Measurements from ENCODE around the gene APBA2. TPM values are rescaled to one million over a fixed set of nuclear protein-coding genes. Genes with fewer than 3 reads are reported as not detected.

The APBA2 gene
- polyA plus RNA-seq, 2 of the 4 experiments (the other 2 are of a cell fraction) = 11.4 to 12.6 TPM

DNA sequence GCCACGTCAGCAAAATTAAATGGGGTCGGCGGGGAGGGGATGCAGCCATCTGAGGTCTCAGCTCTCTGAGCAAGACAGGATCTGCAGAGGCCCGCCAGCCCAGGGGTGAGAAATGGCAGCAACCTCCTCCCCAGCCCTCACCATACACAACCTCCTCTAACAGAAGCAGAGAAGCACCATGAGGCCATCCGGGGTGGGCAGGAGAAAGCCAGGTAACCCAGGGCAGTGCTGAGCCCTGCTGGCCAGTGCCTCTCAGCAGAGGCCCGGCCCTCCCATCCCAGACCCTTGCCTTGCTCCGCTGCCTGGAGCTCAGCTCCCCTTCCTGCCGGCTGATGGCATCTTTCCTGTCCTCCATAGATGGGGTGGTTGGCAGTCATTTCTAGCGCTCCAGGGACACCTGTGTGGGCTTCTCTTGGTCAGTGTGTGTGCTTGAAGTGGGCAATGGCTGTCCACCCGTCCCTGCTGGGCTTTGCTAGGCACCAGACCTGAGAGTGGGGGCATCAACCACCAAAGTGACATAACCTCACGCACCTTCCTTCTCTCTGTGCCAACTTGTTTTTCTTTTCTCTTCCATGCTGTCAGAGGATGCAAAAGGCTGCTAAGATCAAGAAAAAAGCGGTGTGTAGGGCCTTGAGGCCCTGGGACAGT, 208.0 kb downstream of the APBA2 start:
- Histone ChIP-seq H3K4me1 (no peaks in the 10 kb centered on the region), H3K4me2 (no peak overlapping the region), H3K9me3 (no peaks in the 10 kb centered on the region), H3K27ac (no peak overlapping the region), H3K4me3 (no peak overlapping the region)
- DNase-seq (ENCODE audit: low read depth in 1 of 2, low spot score in 1 of 2) (no peak), ATAC-seq (0 out of 6 replicates have a peak, but pooled peaks of 1 of the 2 experiments have one; percentile 21), FAIRE-seq (no peak)
- TF ChIP-seq EHF (CRISPR knock-in tag; IDR thresholded peaks at IDR 0.05) (no peak), FOSB (CRISPR knock-in tag; IDR thresholded peaks at IDR 0.05) (no peak)
- CTCF ChIA-PET = interaction anchor here (0.7 to 20.0 kb wide), 3 partner anchors 12 to 837 kb away, joined by 3 to 228 read pairs (median 50); no protein-coding TSS in a partner anchor
- 87% methylated on average over 12 of the region's 12 CpGs for WGBS (ENCODE audit: missing lambda C conversion rate)
- POLR2A ChIA-PET = no interaction called here

DNA sequence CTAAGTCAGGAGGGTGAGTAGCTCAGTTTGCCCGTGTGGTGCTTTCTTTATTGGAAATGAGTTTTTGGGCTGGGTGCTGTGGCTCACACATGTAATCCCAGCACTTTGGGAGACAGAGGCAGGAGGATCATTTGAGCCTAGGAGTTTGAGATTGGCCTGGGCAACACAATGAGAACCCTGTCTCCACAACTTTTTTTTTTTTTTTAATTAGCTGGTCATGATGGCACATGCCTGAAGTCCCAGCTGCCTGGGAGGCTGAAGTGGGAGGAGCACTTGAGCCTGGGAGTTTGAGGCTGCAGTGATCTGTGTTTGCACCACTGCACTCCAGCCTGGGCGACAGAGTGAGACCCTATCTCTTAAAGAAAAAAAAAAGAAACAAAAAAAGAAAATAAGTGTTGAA, 208.9 kb downstream of the APBA2 start:
- DNase-seq (ENCODE audit: low read depth in 1 of 2, low spot score in 1 of 2) = no peak
- ChIA-PET POLR2A (no interaction called here), CTCF (interaction anchor here (0.7 to 20.0 kb wide), 3 partner anchors 12 to 838 kb away, joined by 3 to 228 read pairs (median 3); no protein-coding TSS in a partner anchor)
- WGBS (ENCODE audit: missing lambda C conversion rate) = 61% methylated on average over 2 of the region's 2 CpGs
- Histone ChIP-seq H3K4me2 (no peak overlapping the region), H3K4me1 (no peaks in the 10 kb centered on the region), H3K4me3 (no peak overlapping the region), H3K27ac (no peak overlapping the region), H3K9me3 (no peaks in the 10 kb centered on the region)
- TF ChIP-seq, protein P1, sequence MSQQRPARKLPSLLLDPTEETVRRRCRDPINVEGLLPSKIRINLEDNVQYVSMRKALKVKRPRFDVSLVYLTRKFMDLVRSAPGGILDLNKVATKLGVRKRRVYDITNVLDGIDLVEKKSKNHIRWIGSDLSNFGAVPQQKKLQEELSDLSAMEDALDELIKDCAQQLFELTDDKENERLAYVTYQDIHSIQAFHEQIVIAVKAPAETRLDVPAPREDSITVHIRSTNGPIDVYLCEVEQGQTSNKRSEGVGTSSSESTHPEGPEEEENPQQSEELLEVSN (IDR thresholded peaks at IDR 0.05; ENCODE audit: borderline replicate concordance, low read depth) = no peak
- TF ChIP-seq KDM1A (IDR thresholded peaks at IDR 0.05; ENCODE audit: low read depth) = no peak
- no peak for TF ChIP-seq HEYL (CRISPR knock-in tag; IDR thresholded peaks at IDR 0.05)
- TF ChIP-seq, protein P2, sequence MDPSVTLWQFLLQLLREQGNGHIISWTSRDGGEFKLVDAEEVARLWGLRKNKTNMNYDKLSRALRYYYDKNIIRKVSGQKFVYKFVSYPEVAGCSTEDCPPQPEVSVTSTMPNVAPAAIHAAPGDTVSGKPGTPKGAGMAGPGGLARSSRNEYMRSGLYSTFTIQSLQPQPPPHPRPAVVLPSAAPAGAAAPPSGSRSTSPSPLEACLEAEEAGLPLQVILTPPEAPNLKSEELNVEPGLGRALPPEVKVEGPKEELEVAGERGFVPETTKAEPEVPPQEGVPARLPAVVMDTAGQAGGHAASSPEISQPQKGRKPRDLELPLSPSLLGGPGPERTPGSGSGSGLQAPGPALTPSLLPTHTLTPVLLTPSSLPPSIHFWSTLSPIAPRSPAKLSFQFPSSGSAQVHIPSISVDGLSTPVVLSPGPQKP (IDR thresholded peaks at IDR 0.05; ENCODE audit: low read depth, low read length) = no peak
- TF ChIP-seq EP300 (IDR thresholded peaks at IDR 0.05) = no peak
- TF ChIP-seq, protein P3, sequence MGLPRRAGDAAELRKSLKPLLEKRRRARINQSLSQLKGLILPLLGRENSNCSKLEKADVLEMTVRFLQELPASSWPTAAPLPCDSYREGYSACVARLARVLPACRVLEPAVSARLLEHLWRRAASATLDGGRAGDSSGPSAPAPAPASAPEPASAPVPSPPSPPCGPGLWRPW (IDR thresholded peaks at IDR 0.05) = no peak
- no peak for TF ChIP-seq ZSCAN20 (CRISPR knock-in tag; IDR thresholded peaks at IDR 0.05)
- no peak for TF ChIP-seq GATA3 (IDR thresholded peaks at IDR 0.05; ENCODE audit: borderline replicate concordance)
- no peak for TF ChIP-seq CBX8 (IDR thresholded peaks at IDR 0.05)
- TF ChIP-seq FOXS1 (CRISPR knock-in tag; IDR thresholded peaks at IDR 0.05) = no peak
- ATAC-seq = no peak
- FAIRE-seq = no peak

DNA sequence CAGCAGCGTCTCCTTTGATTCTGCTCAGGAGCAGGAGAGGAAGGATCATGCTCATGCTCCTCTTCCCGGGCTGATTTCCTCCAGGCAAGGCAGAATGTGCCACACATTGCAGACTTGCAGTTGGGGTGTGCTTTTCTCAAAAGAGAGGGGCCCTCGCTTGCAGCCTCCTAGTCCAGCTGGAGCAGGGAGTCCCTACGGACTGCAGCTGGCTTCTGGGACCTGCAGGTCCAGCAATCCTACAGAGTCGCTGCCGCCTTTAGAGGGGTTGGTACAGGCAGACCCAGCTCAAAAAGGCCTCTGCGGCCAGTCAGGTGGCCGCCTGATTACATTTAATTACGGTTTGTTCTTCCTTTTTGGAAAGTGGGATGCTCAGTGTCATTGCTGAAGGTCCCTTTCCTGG, 210.0 kb downstream of the APBA2 start:
- ChIA-PET CTCF (interaction anchor here (1.6 to 20.0 kb wide), 3 partner anchors 10 to 31 kb away, joined by 3 to 228 read pairs (median 4); no protein-coding TSS in a partner anchor), POLR2A (no interaction called here)
- ATAC-seq = no peak
- no peak for DNase-seq (ENCODE audit: low read depth in 1 of 2, low spot score in 1 of 2)
- TF ChIP-seq JUNB (IDR thresholded peaks at IDR 0.05) (no peak), ESRRA (IDR thresholded peaks at IDR 0.05; ENCODE audit: borderline replicate concordance, low read length) (no peak), MAZ (IDR thresholded peaks at IDR 0.05; ENCODE audit: borderline replicate concordance, low read depth, low read length) (no peak), SMC3 (IDR thresholded peaks at IDR 0.05) (no peak), EHF (CRISPR knock-in tag; IDR thresholded peaks at IDR 0.05) (no peak), MYC (IDR thresholded peaks at IDR 0.05; ENCODE audit: borderline replicate concordance, low read length) (no peak), ZFP36 (IDR thresholded peaks at IDR 0.05; ENCODE audit: borderline replicate concordance, partially characterized antibody) (no peak), CHD2 (IDR thresholded peaks at IDR 0.05; ENCODE audit: low read length, partially characterized antibody) (no peak), RARB (CRISPR knock-in tag; IDR thresholded peaks at IDR 0.05) (no peak), BHLHE40 (IDR thresholded peaks at IDR 0.05; ENCODE audit: low read depth, low read length) (no peak)
- H3K9me3 ChIP-seq = no peaks in the 10 kb centered on the region
- 88% methylated on average over 8 of the region's 9 CpGs for WGBS (ENCODE audit: missing lambda C conversion rate)
- no peak for FAIRE-seq
- H3K27ac ChIP-seq = no peak overlapping the region
- no peak overlapping the region for H3K4me3 ChIP-seq
- H3K4me2 ChIP-seq = no peak overlapping the region
- no peaks in the 10 kb centered on the region for H3K4me1 ChIP-seq
